ENCODE measurements around the gene MAP3K10.

DNA sequence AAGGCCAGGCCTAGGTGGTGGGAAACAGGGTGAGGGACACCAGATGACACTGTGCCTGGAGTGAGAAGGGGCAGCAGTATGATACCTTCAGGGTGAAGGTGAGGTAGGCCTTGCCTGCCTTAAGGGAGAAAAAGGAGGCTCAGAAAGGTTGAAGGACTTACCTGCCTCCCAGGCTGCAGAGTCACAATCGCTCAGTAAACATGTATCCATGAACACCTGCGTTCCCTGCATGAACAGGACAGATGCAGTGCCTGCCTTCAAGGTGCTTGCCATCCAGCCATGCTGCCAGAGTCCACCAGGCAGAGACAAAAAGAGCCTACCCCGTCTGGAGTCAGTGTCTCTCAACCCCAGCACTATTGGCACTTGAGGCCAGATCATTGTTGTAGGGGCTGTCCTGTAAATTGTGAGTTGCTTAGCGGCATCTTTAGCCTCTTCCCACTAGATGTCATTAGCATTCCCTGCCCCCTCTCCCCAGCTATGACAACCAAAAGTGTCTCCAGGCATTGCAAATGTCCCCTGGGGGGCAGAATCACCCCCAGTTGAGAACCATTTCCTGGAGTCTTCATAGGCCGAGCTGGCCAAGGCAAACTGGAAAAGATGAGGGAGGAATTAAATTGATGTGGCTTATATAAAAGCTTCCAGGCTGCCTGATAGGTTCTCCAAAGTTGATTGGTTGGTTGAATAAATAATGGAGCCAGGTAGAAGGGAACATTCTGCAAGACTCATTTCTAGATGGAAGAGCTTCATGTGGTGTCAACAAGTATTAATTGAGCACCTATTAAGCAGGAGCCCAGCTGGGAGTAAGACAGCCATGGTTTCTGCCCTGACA lies 1.7 kb downstream of the MAP3K10 start:
- TF ChIP-seq TAF1 (CRISPR knock-in tag; IDR thresholded peaks at IDR 0.05) (no peak), HDAC2 (CRISPR knock-in tag; IDR thresholded peaks at IDR 0.05) (no peak), SMAD3 (CRISPR knock-in tag; IDR thresholded peaks at IDR 0.05) (no peak), CHCHD3 (CRISPR knock-in tag; IDR thresholded peaks at IDR 0.05) (no peak), ARID2 (CRISPR knock-in tag; IDR thresholded peaks at IDR 0.05; ENCODE audit: borderline replicate concordance) (no peak), MXI1 (IDR thresholded peaks at IDR 0.05; ENCODE audit: borderline replicate concordance, low read depth, low read length) (no peak), ZFX (CRISPR knock-in tag; IDR thresholded peaks at IDR 0.05; ENCODE audit: low read depth) (no peak), GABPB1 (CRISPR knock-in tag; IDR thresholded peaks at IDR 0.05) (no peak)

Data from HepG2 (cell line).